HG03378 (cell line): ENCODE results near the gene IRF9.

Experiments
- ATAC-seq: cut with Tn5 transposase; IDR thresholded peaks from one replicate; pipeline ENCODE4 v1.9.1; 2021; ENCODE audit warnings: mild to moderate bottlenecking, moderate library complexity; ENCODE audit not compliant: unreplicated experiment

IRF9 gene, protein sequence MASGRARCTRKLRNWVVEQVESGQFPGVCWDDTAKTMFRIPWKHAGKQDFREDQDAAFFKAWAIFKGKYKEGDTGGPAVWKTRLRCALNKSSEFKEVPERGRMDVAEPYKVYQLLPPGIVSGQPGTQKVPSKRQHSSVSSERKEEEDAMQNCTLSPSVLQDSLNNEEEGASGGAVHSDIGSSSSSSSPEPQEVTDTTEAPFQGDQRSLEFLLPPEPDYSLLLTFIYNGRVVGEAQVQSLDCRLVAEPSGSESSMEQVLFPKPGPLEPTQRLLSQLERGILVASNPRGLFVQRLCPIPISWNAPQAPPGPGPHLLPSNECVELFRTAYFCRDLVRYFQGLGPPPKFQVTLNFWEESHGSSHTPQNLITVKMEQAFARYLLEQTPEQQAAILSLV

DNA sequence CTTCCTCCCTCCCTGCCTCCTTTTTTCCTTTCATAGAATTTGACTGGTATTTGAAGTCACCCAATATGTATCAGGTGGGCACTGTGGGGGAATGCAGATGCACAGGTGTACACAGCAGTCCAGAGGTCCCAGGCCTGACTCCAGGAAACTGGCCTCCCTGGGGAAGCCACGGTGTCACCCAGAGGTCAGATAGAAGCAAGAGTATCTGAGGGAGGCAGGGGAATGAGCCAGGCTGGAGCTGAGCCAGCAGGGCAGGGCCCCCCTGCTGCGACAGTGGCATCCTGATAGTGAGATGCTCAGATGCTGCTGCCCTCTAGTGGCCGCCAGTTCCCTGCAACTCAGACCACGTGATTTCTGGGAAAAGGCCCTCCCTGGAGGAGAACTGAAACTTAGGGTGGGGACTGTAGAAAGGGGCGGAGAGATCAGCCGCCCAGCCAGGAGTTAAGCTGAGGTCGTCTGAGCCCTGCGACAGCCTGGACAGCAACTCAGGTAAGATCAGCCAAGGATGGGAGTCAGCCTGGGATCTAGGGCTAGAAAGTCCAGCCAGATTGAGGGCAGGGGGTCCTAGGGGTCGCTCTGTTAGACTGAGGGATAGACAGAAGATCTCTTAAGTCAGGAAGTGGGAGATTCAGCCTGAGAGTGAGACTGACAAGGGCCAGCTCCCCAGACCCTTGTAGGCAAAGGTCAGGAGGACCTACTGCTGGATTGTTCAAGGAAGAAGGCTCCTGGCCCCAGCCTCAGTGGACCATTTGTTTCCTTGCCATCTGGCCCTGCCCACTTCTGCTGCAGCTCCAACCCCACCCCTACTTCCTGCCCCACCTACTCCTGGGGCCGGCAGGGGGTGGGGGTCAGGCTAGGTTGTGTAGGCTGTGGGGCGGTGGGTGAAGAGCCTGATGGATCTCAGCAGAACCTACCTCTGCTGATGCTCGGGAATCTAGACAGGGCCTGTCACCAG lies at the start of gene IRF9:
TSS of gene IRF9 (plus strand) at position 416 of the 955 bp plus-strand sequence. CDS start 880 bp downstream, outside the sequence.
- peak; percentile 75 for ATAC-seq

DNA sequence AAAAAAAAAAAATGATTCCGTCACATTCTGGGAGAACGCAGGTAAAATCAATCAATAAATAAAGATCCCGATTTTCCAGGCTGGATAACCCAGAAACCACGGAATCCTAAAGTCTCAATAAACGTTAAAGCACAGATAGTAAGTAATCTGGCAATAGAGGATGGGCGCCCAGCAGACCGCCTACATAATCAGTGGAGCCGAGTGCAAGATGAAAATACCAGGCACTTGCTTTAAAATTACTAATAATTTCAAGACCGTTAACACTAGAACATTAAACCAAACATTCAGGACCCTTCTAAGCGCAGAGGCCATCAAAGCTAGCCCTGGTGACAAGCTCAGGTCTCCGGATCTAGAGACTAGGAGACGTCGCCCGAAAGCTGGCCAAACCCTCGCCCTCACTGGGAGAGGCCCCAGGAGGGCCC lies 47.7 kb upstream of the IRF9 start:
- ATAC-seq, result no peak

DNA sequence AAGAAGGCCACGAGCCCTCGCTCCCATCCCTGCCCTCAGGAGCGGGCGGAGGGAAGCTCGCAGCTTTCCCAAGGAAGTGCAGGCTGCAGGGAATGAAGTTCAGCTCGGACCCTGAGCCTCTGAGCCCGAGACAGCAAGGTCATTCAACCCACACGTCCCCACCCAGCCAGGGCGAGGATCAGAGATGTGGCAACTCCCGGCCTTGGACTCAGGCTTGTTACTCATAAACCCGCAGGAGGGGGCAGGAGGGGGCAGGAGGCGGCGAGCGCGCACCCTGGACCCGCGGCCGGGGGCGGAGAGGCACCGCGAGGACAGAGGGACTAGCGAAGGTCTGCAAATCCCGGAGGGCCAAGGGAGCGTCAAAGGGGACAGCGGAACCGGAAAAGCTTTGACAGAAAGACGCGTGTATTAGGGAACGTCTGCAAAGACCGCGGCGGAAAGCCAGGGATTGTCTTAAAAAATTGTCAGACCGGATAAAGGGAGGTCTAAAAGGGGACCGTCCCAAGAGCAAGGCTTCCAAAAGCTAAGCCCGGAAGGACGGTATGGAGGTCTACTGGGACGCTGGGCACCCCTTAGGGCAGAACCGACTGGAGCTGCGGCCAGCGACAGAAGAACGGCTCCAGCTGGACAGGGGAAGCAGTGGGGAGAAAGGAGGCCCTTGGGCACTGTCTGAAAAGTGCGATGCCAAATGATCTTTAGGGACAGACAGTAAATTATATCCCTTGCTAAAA lies 47.1 kb upstream of the IRF9 start:
- peak; percentile 34 for ATAC-seq

DNA sequence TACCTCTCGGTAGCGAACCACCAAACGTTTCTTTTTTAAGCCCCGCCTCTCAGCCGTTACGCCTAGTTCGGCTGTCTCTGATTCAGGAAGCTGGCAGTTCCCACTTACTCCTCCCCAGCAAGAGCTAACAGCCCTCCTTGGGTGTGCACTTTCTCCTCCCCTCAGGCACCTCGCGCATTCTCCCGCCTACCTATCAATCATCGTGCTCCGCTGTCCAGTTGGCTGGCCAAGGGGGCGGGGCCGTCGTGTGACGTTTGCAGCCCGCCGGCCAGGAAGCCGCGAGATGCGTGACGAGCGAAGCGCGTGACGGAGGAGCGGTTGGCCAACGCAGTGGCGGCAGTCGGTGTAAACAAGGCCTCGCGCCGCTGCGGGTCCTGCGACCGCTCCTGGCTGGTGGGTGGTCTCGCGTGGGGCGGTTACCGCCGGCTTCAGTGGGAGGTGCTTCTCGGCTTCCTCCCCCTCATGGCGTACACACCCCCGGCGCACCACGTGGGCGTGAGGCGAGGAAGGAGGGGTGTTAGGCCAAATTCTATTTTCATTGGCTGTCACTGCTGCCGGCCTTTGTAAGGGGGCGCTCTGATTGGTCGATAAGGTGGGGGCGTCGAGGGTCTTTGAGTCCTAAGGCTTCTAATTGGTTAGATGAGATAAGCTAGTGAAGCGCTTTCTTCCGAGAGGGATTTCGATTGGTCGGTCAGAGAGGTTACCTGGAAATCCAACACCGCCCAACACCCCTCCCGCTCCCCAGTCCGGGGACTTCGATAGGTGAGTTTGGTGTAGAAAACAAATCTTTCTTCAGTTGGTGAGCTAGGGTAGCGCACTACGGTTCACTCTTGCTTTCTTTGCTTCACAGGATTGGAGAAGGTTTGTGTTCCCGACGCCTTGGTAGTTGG lies 46.3 kb upstream of the IRF9 start, which contains the start of the genes DCAF11 and NRL:
TSS of gene DCAF11 (plus strand) at position 246 of the 890 bp plus-strand sequence. CDS start 818 bp downstream, outside the sequence.
TSS of gene NRL (minus strand) at position 418 of the 890 bp plus-strand sequence. CDS start 32,101 bp downstream, outside the sequence.
- ATAC-seq, result peak; percentile 89

DNA sequence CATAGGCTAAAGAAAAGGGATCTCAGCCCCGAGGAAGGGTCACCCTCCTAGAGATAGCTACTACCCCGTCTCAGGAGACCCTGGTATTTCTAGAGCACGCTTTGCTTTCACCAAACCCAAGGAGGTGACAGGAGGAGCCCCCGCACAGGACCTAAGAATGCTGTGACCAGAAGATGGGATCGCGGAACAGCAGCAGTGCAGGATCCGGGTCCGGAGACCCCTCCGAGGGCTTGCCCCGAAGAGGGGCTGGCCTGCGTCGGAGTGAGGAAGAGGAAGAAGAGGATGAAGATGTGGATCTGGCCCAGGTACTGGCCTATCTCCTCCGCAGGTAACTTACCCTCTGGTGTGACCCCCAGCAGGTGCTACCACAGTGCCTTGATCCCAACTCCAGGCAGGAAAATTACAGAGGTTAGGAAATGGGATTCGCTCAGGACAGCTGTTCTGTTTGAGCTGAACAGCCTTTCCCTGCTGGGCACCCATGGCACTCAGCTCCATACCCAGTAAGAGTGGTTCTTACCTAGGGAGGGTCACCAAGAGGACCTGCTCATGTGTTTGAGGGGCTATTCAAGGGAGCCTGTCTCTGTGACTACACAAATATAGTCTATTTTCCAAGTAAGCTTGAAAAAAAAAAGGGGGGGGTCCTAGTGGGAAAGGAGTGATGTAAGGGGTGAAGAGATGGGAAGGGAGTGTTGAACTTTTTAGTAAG lies 45.5 kb upstream of the IRF9 start:
- ATAC-seq, result no peak

DNA sequence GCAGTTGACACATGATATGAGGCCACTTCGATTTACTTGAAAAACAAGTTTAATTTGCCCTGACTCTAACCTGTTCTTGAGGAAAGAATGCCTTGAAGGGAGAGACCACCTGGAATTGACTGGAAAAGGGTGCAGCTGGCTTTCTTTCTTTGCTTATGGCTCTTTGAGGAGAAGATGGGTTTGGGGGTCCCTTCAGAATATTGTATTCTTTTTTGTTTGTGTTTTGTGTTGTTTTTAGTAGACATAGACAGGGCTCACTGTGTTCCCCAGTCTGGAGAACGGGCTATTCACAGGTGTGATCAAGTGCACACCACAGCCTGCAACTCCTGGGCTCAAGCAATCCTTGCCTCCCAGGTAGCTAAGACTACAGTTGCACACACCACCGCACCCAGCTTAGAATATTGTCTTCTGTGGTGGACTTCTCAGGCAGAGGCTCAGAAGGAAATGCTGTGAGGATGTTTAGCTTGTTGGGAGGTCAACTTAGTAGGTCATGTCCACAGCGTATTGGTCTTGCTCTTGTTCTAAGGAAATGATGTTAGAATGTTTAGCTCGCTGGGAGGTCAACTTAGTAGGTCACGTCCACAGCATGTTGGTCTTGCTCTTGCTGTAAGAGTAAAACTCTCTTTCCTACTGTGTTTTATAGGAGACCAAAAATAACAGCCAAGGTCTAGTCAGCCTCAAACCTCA lies 44.8 kb upstream of the IRF9 start:
- ATAC-seq, result no peak

DNA sequence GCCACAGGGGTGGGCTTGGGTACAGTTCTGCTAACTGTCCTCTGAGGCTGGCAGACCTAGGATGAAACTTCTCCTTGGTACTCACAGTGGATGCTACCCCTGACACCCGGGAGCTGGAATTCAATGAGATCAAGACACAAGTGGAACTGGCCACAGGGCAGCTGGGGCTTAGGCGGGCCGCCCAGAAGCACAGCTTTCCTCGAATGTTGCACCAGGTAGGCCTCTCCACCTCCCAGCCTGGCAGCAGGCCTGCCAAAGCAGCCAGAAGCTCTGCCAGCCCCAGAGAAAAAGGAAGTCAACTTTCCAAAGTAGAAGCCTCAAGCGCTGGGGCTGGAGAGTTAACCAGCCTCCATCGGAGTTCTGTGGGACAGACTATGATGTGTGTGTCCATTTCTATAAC lies 43.9 kb upstream of the IRF9 start:
- no peak for ATAC-seq

DNA sequence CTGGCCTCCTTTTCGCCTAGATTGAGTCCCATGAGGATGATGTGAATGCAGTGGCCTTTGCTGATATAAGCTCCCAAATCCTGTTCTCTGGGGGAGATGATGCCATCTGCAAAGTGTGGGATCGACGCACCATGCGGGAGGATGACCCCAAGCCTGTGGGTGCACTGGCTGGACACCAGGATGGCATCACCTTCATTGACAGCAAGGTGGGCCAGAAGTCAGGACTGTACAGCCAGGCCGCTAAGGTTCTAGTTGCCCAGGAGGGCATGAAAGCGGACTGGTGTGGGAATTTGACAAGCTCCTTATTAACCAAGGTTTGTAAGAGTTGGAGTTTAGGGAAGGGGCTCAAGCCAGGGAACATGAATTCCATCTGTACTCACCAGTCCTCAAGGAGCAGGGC lies 41.4 kb upstream of the IRF9 start:
- no peak for ATAC-seq

DNA sequence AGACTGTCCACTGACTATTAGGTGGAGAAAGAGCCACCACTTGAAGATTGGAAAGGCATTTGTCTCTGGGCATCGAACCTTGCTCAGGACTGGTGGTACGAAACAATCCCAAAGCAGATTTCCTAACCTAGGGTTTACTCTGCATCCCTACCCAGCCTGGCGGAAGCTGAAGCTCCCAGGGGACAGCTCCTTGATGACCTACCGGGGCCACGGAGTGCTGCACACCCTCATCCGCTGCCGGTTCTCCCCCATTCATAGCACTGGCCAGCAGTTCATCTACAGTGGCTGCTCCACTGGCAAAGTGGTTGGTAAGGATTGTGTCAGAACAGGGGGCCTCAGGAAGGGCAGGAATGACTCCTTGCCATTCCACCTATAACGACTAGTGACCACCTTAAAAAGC lies 39.9 kb upstream of the IRF9 start:
- ATAC-seq, result no peak

DNA sequence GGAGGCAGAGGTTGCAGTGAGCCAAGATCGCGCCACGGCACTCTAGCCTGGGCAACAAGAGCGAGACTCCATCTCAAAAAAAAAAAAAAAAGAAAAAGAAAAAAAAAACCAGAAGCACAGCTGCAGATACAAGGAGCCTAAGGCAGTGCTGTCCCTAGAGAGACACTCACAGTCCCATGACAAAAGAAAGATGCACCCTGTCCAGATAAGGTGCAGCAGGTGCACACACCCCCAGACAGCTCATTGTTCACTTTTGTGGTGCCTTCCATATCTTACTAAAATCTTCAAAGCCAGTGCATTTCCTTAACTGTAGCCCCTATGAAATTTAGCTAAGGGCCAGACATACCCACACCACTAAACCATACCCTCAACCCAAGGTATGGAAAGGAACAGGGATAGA lies 38.6 kb upstream of the IRF9 start:
- ATAC-seq, result no peak

DNA sequence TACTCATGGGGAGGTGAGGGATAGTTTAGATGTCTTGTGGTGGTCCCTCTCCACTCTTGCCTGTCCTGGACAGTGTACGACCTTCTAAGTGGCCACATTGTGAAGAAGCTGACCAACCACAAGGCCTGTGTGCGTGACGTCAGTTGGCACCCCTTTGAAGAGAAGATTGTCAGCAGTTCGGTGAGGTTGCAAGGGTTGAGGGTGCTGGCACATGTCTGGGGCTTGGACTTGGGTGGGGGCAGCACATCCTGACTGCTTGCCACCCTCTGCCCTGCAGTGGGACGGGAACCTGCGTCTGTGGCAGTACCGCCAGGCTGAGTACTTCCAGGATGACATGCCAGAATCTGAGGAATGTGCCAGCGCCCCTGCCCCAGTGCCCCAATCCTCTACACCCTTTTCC lies 38.2 kb upstream of the IRF9 start:
- ATAC-seq, result no peak

DNA sequence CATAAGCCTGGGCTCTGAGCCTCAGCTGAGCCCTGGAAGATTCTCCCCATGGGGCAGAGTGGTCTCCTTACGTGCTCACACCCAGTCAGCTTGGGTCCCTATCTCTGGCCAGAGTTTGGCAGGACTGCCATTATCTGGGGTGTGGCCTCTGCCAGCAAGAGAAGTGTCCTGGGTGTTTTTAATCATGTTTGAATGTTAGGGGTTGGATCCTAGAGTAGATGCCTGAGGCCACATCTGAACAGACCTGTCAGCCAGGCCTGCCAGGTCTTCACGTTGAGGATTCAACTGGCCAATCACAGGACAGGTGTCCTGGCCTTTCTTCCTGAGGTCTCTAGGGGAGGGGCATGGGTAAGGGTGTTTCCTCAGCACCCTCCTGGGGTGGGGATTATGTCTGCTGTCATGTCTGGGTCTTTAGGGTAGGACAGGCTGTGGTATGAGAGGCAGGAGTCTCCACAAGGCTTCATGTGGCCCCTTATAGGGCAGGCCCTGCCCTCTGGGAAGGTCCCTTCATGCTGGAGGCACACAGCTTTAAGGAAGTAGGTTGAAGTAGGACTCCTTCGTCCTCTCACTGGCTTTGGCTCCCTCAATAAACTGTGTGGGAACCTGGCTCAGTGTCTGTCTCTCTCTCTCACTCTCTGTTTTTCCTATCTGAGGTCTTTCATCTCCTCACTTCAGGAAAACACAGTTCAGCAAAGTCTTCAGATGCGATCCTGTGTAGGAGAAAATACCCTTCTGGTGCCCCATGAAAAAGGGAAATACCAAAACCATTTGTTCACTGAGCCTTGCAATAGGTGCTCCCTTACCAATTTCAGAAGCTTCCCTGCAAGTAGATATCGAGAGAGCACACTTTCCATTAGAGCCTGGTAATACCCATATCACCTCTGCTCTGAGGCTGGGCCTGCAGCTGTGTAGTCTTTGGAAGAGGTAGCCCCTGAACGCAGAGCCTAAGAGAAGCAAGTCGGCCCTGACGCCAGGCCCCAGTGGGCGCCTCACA lies 37.3 kb upstream of the IRF9 start:
- ATAC-seq, result no peak

DNA sequence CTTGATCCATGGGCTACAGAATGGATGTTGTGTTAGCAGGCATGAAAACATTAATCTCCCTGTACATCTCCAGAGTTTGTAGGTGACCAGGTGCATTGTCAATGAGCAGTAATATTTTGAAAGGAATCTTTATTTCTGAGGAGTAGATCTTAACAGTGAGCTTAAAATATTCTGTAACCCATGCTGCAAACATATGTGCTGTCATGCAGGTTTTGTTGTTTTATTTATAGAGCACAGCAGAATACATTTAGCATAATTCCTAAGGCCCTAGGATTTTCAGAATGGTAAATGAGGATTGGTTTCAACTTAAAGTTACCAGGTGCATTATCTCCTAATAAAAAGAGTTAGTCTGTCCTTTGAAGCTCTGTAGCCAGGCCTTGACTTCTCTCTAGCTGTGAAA lies 34.1 kb upstream of the IRF9 start:
- ATAC-seq, result no peak

DNA sequence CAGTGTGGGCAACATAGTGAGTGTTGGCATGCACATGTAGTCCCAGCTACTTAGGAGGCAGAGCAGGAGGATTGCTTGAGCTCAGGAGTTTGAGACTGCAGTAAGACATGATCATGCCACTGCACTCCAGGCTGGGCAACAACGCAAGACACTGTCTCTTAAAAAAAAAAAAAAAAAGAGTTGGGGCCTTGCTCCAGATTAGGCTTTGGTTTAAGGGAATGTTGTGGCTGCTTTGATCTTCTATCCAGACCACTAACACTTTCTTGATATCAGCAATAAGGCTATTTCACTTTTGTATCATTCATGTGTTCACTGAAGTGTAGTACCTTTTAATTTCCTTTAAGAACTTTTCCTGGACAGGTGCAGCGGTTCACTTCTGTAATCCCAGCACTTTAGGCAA lies 33.4 kb upstream of the IRF9 start:
- ATAC-seq, result no peak

DNA sequence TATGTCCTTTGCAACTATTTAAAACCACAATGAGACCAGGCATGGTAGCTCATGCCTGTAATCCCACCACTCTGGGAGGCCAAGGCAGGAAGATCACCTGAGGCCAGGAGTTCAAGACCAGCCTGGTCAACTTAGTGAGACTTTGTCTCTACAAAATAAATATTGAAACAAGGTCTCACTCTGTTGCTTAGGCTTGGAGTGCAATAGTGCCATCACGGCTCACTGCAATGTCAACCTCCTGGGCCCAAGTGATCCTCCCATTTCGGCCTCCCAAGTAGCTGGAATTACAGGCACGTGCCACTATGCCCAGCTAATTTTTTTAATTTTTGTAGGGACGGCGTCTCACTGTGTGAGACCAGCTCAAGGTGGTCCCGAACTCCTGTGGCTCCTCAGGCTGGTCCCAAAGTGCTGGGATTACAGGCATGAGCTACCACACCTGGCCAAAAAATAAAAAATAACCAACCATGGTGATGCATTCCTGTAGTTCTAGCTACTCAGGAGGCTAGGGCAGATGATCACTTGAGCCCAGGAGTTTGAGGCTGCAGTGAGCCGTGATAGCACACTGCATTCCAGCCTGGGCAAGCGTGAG lies 31.6 kb upstream of the IRF9 start:
- no peak for ATAC-seq

DNA sequence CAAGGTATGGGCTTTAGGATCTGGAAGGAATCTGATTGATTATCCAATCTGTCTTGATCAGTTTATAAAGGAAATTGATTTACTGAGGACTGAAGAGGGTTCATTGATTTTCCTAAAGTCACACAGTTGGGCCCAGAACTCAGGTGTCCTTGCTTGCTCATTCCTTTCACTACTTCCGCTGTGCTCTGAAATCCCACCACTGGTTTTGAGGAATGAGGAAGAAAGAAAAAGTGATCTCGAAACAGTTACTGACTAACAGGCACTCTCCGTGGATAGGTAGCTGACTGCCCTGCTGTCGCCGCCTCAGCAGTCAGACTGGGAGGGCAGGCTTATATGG lies 30.7 kb upstream of the IRF9 start, which contains the start of gene FITM1:
TSS of gene FITM1 (plus strand) at position 280 of the 337 bp plus-strand sequence. CDS start 905 bp downstream, outside the sequence.
- ATAC-seq, result no peak
